Ishikawa (cell line): ENCODE data around the gene LTBP4.

Experiments used
- EGR1 ChIP-seq: IDR thresholded peaks from 2 replicates; pipeline ENCODE4 v1.6.1; 2012
- EP300 ChIP-seq: IDR thresholded peaks from 2 replicates; pipeline ENCODE4 v1.6.1; 2012; ENCODE audit warnings: borderline replicate concordance
- MAX ChIP-seq: IDR thresholded peaks from 2 replicates; pipeline ENCODE4 v1.6.1; 2012
- RAD21 ChIP-seq: IDR thresholded peaks from 2 replicates; pipeline ENCODE4 v1.6.1; 2012; ENCODE audit warnings: low read depth
- REST ChIP-seq: IDR thresholded peaks from 2 replicates; pipeline ENCODE4 v1.6.1; 2012; ENCODE audit warnings: low read depth, mild to moderate bottlenecking
- TEAD4 ChIP-seq: IDR thresholded peaks from 2 replicates; pipeline ENCODE4 v1.6.1; 2012
- YY1 ChIP-seq: IDR thresholded peaks from 2 replicates; pipeline ENCODE4 v1.6.1; 2012; ENCODE audit warnings: low read depth

GRCh38 chr19:40560092-40560507 lies 41.1 kb upstream of the LTBP4 start:
- no peak for TF ChIP-seq REST
- no peak for TF ChIP-seq MAX
- no peak for TF ChIP-seq RAD21
- no peak for TF ChIP-seq YY1
- no peak for TF ChIP-seq EP300
- TF ChIP-seq EGR1, result no peak
- no peak for TF ChIP-seq TEAD4
